GM10266 (cell line): ENCODE measurements around the gene ARTN.

Experiments
- DNase-seq: peaks from one replicate; pipeline ENCODE4 v3.0.0; 2012; ENCODE audit errors: extremely low spot score
- TF ChIP-seq, protein P1 (sequence below): IDR thresholded peaks from 2 replicates; pipeline ENCODE4 v1.5.1; 2012; ENCODE audit warnings: mild to moderate bottlenecking, low read depth; ENCODE audit not compliant: control insufficient read depth, insufficient read depth; ENCODE audit errors: missing control alignments

Gene ARTN

DNA sequence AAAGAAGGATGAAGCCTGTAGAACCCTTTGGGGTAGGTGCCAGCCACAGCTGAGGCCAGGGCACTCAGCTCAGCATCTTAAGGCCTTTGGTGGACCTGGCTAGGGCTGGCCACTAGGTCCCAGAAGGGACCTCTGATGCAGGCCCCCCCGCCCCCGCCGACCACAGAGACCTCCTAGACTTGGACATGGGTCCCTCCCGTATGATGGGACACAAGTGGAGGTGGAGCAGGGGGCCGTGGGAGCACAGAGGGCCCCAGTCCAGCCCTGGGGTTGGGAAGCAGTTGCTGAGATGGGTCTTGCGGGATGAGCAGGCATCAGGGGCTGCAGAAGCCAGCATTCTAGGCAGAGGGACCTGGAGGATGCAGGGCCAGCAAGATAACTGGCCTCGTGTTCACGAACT is 48.6 kb downstream of the ARTN start:
- no peak for DNase-seq
- TF ChIP-seq, protein P1, sequence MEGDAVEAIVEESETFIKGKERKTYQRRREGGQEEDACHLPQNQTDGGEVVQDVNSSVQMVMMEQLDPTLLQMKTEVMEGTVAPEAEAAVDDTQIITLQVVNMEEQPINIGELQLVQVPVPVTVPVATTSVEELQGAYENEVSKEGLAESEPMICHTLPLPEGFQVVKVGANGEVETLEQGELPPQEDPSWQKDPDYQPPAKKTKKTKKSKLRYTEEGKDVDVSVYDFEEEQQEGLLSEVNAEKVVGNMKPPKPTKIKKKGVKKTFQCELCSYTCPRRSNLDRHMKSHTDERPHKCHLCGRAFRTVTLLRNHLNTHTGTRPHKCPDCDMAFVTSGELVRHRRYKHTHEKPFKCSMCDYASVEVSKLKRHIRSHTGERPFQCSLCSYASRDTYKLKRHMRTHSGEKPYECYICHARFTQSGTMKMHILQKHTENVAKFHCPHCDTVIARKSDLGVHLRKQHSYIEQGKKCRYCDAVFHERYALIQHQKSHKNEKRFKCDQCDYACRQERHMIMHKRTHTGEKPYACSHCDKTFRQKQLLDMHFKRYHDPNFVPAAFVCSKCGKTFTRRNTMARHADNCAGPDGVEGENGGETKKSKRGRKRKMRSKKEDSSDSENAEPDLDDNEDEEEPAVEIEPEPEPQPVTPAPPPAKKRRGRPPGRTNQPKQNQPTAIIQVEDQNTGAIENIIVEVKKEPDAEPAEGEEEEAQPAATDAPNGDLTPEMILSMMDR, result no peak

DNA sequence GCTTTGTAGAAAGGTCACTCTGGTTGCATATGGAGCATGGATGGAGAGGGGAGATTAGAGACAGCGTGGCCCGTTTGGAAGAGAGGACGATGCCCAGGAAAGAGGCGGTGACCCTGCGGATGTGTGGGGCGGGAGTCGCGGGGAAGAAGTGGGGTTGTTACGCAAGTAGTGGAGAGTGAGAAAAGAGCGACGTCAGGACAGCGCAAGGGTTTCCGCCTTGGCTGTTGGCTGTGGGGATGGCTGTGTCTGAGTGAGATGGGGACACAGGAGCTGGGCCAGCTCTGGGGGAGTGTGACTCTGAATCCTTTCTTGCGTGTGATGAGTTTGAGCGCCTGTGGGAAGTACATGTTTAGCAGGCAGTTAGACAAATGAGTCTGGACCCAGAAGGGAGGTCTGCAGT is 49.2 kb downstream of the ARTN start:
- no peak for DNase-seq
- TF ChIP-seq, protein P1, result no peak

- TF ChIP-seq, protein P1, result no peak
- DNase-seq, result no peak
These were observed 49.8 kb downstream of the ARTN start for GRCh38 chr1:43983253-43983899.

DNA sequence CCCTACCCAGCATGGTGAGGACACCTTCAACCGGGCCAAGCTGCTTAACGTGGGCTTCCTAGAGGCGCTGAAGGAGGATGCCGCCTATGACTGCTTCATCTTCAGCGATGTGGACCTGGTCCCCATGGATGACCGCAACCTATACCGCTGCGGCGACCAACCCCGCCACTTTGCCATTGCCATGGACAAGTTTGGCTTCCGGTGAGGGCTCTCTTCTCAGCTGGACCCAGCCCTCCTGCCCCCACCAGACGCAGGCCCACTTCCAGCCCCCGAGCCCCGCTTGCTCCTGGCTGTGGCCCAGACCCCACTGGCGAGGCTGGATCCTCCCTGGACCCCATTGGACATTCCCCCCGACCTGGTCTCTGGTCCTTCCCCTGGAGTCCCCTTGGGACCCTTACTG is 51.3 kb downstream of the ARTN start:
- TF ChIP-seq, protein P1, result no peak
- DNase-seq, result no peak

- DNase-seq, result no peak
- TF ChIP-seq, protein P1, result no peak
These were observed 52.5 kb downstream of the ARTN start for GRCh38 chr1:43985984-43986595.

DNA sequence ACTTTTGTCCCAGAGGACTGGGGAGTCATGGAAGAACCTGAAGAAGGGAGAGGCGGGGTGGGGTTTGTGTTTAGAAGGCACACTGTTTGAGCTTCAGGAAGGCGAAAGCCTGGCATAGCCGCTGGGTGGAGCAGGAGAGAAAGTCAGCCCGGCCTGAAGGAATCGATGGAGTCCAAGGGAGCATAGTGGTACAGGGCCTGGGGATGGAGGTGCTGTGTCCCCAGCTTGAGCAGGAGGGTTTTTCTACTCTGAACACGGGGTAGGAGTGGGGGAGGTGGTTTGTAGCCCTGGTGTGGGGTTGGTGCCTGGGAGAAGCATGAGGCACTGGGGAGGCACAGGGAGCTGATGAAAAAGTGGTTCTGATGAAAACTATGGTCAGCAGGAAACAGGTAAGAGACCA is 53.1 kb downstream of the ARTN start:
- no peak for DNase-seq
- TF ChIP-seq, protein P1, result no peak
